GM19035 (cell line): Measurements from ENCODE around the gene VSIG4.
"Not testable (repeated sequence)": the region's sequence is repeated elsewhere in the genome, so short reads cannot be mapped to it uniquely, and the experiment has no call there.

Experiments used
- ATAC-seq: cut with Tn5 transposase; IDR thresholded peaks from one replicate; pipeline ENCODE4 v1.9.1; 2021; ENCODE audit not compliant: unreplicated experiment

VSIG4 gene

GRCh38 chrX:66039944-66040343 is at the start of gene VSIG4:
VSIG4 (minus strand) TSS chrX:66040080; CDS start chrX:66039998, 82 bp downstream.
- no peak for ATAC-seq

GRCh38 chrX:66076801-66077200 is 36.9 kb upstream of the VSIG4 start:
- ATAC-seq, result no peak

GRCh38 chrX:66074920-66075879 is 35.3 kb upstream of the VSIG4 start:
- ATAC-seq, result no peak

GRCh38 chrX:66071126-66071525 is 31.2 kb upstream of the VSIG4 start:
- ATAC-seq, result no peak

GRCh38 chrX:66064261-66064660 is 24.4 kb upstream of the VSIG4 start:
- no peak for ATAC-seq

GRCh38 chrX:66057019-66057418 is 17.1 kb upstream of the VSIG4 start:
- not testable (repeated sequence) for ATAC-seq

- ATAC-seq, result no peak
Observed at GRCh38 chrX:66054978-66055377, 15.1 kb upstream of the VSIG4 start.

GRCh38 chrX:66053414-66053813 is 13.5 kb upstream of the VSIG4 start:
- no peak for ATAC-seq

- no peak for ATAC-seq
Observed at GRCh38 chrX:66051980-66052379, 12.1 kb upstream of the VSIG4 start.

- no peak for ATAC-seq
Observed at GRCh38 chrX:66050140-66050569, 10.3 kb upstream of the VSIG4 start.

- no peak for ATAC-seq
Observed at GRCh38 chrX:66049056-66049455, 9.2 kb upstream of the VSIG4 start.

- peak; percentile 78 for ATAC-seq
Observed at GRCh38 chrX:66046612-66047235, 6.8 kb upstream of the VSIG4 start.

GRCh38 chrX:66045894-66046293 is 6.0 kb upstream of the VSIG4 start:
- no peak for ATAC-seq

GRCh38 chrX:66043584-66043983 is 3.7 kb upstream of the VSIG4 start:
- no peak for ATAC-seq

- ATAC-seq, result peak; percentile 37
Observed at GRCh38 chrX:66042307-66043077, 2.6 kb upstream of the VSIG4 start.

- ATAC-seq, result no peak
Observed at GRCh38 chrX:66038115-66038514, 1.8 kb downstream of the VSIG4 start.

GRCh38 chrX:66036231-66036630 is 3.6 kb downstream of the VSIG4 start:
- no peak for ATAC-seq

GRCh38 chrX:66035667-66036066 is 4.2 kb downstream of the VSIG4 start:
- no peak for ATAC-seq

- no peak for ATAC-seq
Observed at GRCh38 chrX:66030505-66031317, 9.2 kb downstream of the VSIG4 start.

- no peak for ATAC-seq
Observed at GRCh38 chrX:66028936-66029335, 10.9 kb downstream of the VSIG4 start.

- ATAC-seq, result no peak
Observed at GRCh38 chrX:66024570-66024969, 15.3 kb downstream of the VSIG4 start.
